DND-41 (cell line): Measurements from ENCODE around the gene MACO1.

Experiments used
- ATAC-seq: fragments of 200-7000 bp; cut with Tn5 transposase; 3 replicates; pipeline ENCODE4 v1.9.1; 2021; ENCODE audit warnings: low read depth; ENCODE audit not compliant: insufficient read depth
- DNase-seq: peaks from one replicate; pipeline ENCODE4 v3.0.0-alpha.2; 2020
- H2AFZ ChIP-seq: 2 replicates; pipeline ENCODE4 v1.6.0; 2012; ENCODE audit warnings: low read depth, low read length
- H3K27ac ChIP-seq: 2 replicates; pipeline ENCODE4 v1.5.1; 2012; ENCODE audit warnings: low read length, inconsistent platforms
- H3K27me3 ChIP-seq: fragments of 200-600 bp; sonication (generic); 2 replicates; pipeline ENCODE4 v1.6.0; 2012; ENCODE audit warnings: low read length, mild to moderate bottlenecking, inconsistent platforms; ENCODE audit not compliant: insufficient read depth, poor library complexity
- H3K36me3 ChIP-seq: 2 replicates; pipeline ENCODE4 v1.5.1; 2012; ENCODE audit warnings: low read length, inconsistent platforms; ENCODE audit not compliant: insufficient read depth
- H3K4me1 ChIP-seq: 2 replicates; pipeline ENCODE4 v1.5.1; 2012; ENCODE audit warnings: mild to moderate bottlenecking, low read length; ENCODE audit not compliant: insufficient read depth
- H3K4me2 ChIP-seq: 2 replicates; pipeline ENCODE4 v1.6.0; 2012; ENCODE audit warnings: mild to moderate bottlenecking, moderate library complexity, low read length, inconsistent platforms; ENCODE audit not compliant: insufficient read depth
- H3K4me3 ChIP-seq, 2 experiments: fragments of 200-600 bp in 1 of 2; shearing (Covaris generic) in 1 of 2; 2 replicates each; pipeline ENCODE4 v1.5.1; 2012 to 2016; ENCODE audit warnings: inconsistent platforms in 2 of 2, low read length in 2 of 2, mild to moderate bottlenecking in 2 of 2, low read depth in 1 of 2, moderate library complexity in 1 of 2
- H3K79me2 ChIP-seq: 2 replicates; pipeline ENCODE4 v1.6.0; 2012; ENCODE audit warnings: low read length, inconsistent platforms; ENCODE audit not compliant: insufficient read depth
- H3K9ac ChIP-seq: 2 replicates; pipeline ENCODE4 v1.6.0; 2012; ENCODE audit warnings: low read depth, mild to moderate bottlenecking, inconsistent platforms, low read length, moderate library complexity
- H3K9me3 ChIP-seq: 2 replicates; pipeline ENCODE4 v1.5.1; 2012; ENCODE audit warnings: low read length, moderate library complexity, mild to moderate bottlenecking, inconsistent platforms; ENCODE audit not compliant: insufficient read depth, severe bottlenecking
- H4K20me1 ChIP-seq: 2 replicates; pipeline ENCODE4 v1.6.0; 2012; ENCODE audit warnings: low read length; ENCODE audit not compliant: insufficient read depth
- CTCF ChIP-seq: IDR thresholded peaks from 2 replicates; pipeline ENCODE4 v1.5.1; 2012; ENCODE audit warnings: borderline replicate concordance, low read length, moderate library complexity, mild to moderate bottlenecking; ENCODE audit not compliant: poor library complexity, severe bottlenecking; ENCODE audit errors: extremely low read depth
- EZH2 ChIP-seq: IDR thresholded peaks from 3 replicates; pipeline ENCODE4 v1.6.1; 2012; ENCODE audit warnings: borderline replicate concordance, low read depth, mild to moderate bottlenecking, moderate library complexity, low read length, inconsistent platforms; ENCODE audit not compliant: severe bottlenecking

MACO1 gene

GRCh38 chr1:25468033-25468432, 37.3 kb downstream of the MACO1 start:
- no peak for TF ChIP-seq EZH2
- TF ChIP-seq CTCF: no peak
- Histone ChIP-seq H3K9me3 (no peaks in the 10 kb centered on the region), H3K27ac (no peak overlapping the region), H2AFZ (no peak overlapping the region), H3K4me1 (no peaks in the 10 kb centered on the region), H3K36me3 (peaks cover 34% of the 10 kb centered on the region; the same call in 1 of the 2 replicates), H3K4me3 (no peak overlapping the region), H3K27me3 (no peaks in the 10 kb centered on the region), H3K4me2 (no peak overlapping the region), H4K20me1 (peaks cover 29% of the 10 kb centered on the region), H3K79me2 (peaks cover 61% of the 10 kb centered on the region), H3K9ac (no peak overlapping the region)
- no peak for ATAC-seq
- DNase-seq: no peak

- H3K79me2 ChIP-seq: peaks cover 69% of the 10 kb centered on the region
- ATAC-seq (no peak), DNase-seq (no peak)
- no peak overlapping the region for H3K27ac ChIP-seq
- H2AFZ ChIP-seq: no peak overlapping the region
- no peaks in the 10 kb centered on the region for H3K27me3 ChIP-seq
- no peak for TF ChIP-seq CTCF
- TF ChIP-seq EZH2: no peak
- peaks cover 37% of the 10 kb centered on the region; the same call in 1 of the 2 replicates for H3K36me3 ChIP-seq
- no peak overlapping the region for H3K4me3 ChIP-seq
- no peak overlapping the region for H3K9ac ChIP-seq
- peaks cover 34% of the 10 kb centered on the region for H4K20me1 ChIP-seq
- no peaks in the 10 kb centered on the region for H3K9me3 ChIP-seq
- H3K4me2 ChIP-seq: no peak overlapping the region
- no peaks in the 10 kb centered on the region for H3K4me1 ChIP-seq
Measured at GRCh38 chr1:25469177-25469576, 38.5 kb downstream of the MACO1 start.

GRCh38 chr1:25472471-25472870, 41.8 kb downstream of the MACO1 start:
- no peak overlapping the region for H3K27ac ChIP-seq
- DNase-seq: no peak
- no peaks in the 10 kb centered on the region for H3K27me3 ChIP-seq
- no peak overlapping the region for H3K4me3 ChIP-seq
- H4K20me1 ChIP-seq: peaks cover 42% of the 10 kb centered on the region
- H3K9ac ChIP-seq: no peak overlapping the region
- no peak overlapping the region for H3K4me2 ChIP-seq
- peaks cover 77% of the 10 kb centered on the region for H3K79me2 ChIP-seq
- no peaks in the 10 kb centered on the region for H3K9me3 ChIP-seq
- no peak for ATAC-seq
- H3K4me1 ChIP-seq: no peaks in the 10 kb centered on the region
- H2AFZ ChIP-seq: no peak overlapping the region
- no peak for TF ChIP-seq EZH2
- TF ChIP-seq CTCF: no peak
- peaks cover 45% of the 10 kb centered on the region for H3K36me3 ChIP-seq
